Upper lobe of left lung (tissue), 6 donors: Measurements from ENCODE around the gene ITPKC. TPM values are rescaled to one million over a fixed set of nuclear protein-coding genes. Genes with fewer than 3 reads are reported as not detected.
A peak's percentile ranks its signal among the peaks of the same experiment; 100 is the strongest.

Experiments
- ATAC-seq, 2 donors: fragments of 200-7000 bp; cut with Tn5 transposase; one replicate each; pipeline ENCODE4 v1.9.1; 2022; ENCODE audit warnings: mild to moderate bottlenecking in 2 of 2, moderate library complexity in 2 of 2; ENCODE audit not compliant: low FRiP score in 2 of 2
- DNase-seq, 2 donors: peaks; one replicate each; pipeline ENCODE4 v3.0.0-alpha.2; 2019 to 2020
- H3K27ac ChIP-seq, 4 donors: fragments of 200-600 bp; sonication (generic); one replicate each; pipeline ENCODE4 v1.5.1; 2016 to 2019
- H3K27me3 ChIP-seq, 4 donors: fragments of 200-600 bp; sonication (generic); one replicate each; pipeline ENCODE4 v1.5.1; 2017 to 2019
- H3K36me3 ChIP-seq, 4 donors: fragments of 200-600 bp; sonication (generic); one replicate each; pipeline ENCODE4 v1.5.1; 2016 to 2019
- H3K4me1 ChIP-seq, 4 donors: fragments of 200-600 bp; sonication (generic); one replicate each; pipeline ENCODE4 v1.5.1; 2018 to 2019
- H3K4me3 ChIP-seq, 4 donors: fragments of 200-600 bp; sonication (generic); one replicate each; pipeline ENCODE4 v1.5.1; 2017 to 2019; ENCODE audit warnings: mild to moderate bottlenecking in 2 of 4, moderate library complexity in 1 of 4
- H3K9me3 ChIP-seq, 4 donors: fragments of 200-600 bp; sonication (generic); one replicate each; pipeline ENCODE4 v1.5.1; 2018 to 2019
- CTCF ChIP-seq, 6 experiments: fragments of 450-650 bp in 4 of 6; fragments of 200-600 bp in 2 of 6; sonication (generic) in 2 of 6; IDR thresholded peaks; one replicate each; pipeline ENCODE4 v1.5.1; 2016 to 2019; ENCODE audit warnings: antibody characterized with exemption in 6 of 6
- EP300 ChIP-seq, 4 donors: sonication (generic); formaldehyde crosslinking; IDR thresholded peaks; one replicate each; pipeline ENCODE4 v1.5.1; 2017; ENCODE audit warnings: antibody characterized with exemption in 4 of 4, control low read depth in 2 of 4
- POLR2A ChIP-seq, 4 donors: fragments of 450-650 bp; IDR thresholded peaks; one replicate each; pipeline ENCODE4 v1.5.1; 2016 to 2017; ENCODE audit warnings: antibody characterized with exemption in 4 of 4, mild to moderate bottlenecking in 2 of 4
- POLR2AphosphoS5 ChIP-seq, 2 donors: sonication (generic); formaldehyde crosslinking; IDR thresholded peaks; one replicate each; pipeline ENCODE4 v1.5.1; 2017; ENCODE audit warnings: antibody characterized with exemption in 2 of 2
- WGBS, 2 donors: methylation state at CpG; one replicate each; pipeline ENCODE4 v1.1.5; 2017 to 2018; 5-methylcytosine and 5-hydroxymethylcytosine counted together
- total RNA-seq, 6 donors: library from RNA; depleted of rRNA in 4 of 6; stranded (reverse); fragments of >200 nt in 4 of 6; gene quantifications; one replicate each; pipeline versions ENCODE4 v1.1.0 to v1.2.1, GENCODE V29; 2016 to 2021
- donor health status: DM: no; HTN: no; CAD: no; lungs with moderate emphysema.
- donor health status: DM: no; HTN: yes; CAD: no; lungs with severe emphysema.

Gene ITPKC
- total RNA-seq, 6 donors from 2014 or later: 38.4 to 76.0 (median 55.2) TPM

GRCh38 chr19:40700083-40700482, 16.8 kb upstream of the ITPKC start:
- H3K9me3 ChIP-seq: no peaks in the 10 kb centered on the region
- H3K27me3 ChIP-seq: no peaks in the 10 kb centered on the region
- no peak overlapping the region for H3K27ac ChIP-seq
- H3K36me3 ChIP-seq: peaks cover 18 to 87% (median 59%) of the 10 kb centered on the region in 4 donors
- WGBS, 2 donors: 92% methylated on average over 4 to 7 of the region's 9 CpGs
- TF ChIP-seq POLR2AphosphoS5 (IDR thresholded peaks at IDR 0.05) (no peak), POLR2A (IDR thresholded peaks at IDR 0.05) (no peak), CTCF (IDR thresholded peaks at IDR 0.05) (no peak), EP300 (IDR thresholded peaks at IDR 0.05) (no peak)
- no peak overlapping the region for H3K4me3 ChIP-seq
- ATAC-seq (no peak), DNase-seq (peak in 1 of 2 donors; percentile 68)
- no peaks in the 10 kb centered on the region for H3K4me1 ChIP-seq

GRCh38 chr19:40701758-40702157, 15.2 kb upstream of the ITPKC start:
- no peak for TF ChIP-seq EP300 (IDR thresholded peaks at IDR 0.05)
- TF ChIP-seq POLR2AphosphoS5 (IDR thresholded peaks at IDR 0.05): no peak
- TF ChIP-seq POLR2A (IDR thresholded peaks at IDR 0.05): no peak
- no peak for TF ChIP-seq CTCF (IDR thresholded peaks at IDR 0.05)
- DNase-seq (no peak), ATAC-seq (no peak)
- no peak overlapping the region for H3K4me3 ChIP-seq
- H3K36me3 ChIP-seq: peaks cover 18 to 87% (median 64%) of the 10 kb centered on the region in 4 donors
- H3K9me3 ChIP-seq: no peaks in the 10 kb centered on the region
- H3K27ac ChIP-seq: no peak overlapping the region
- no peaks in the 10 kb centered on the region for H3K27me3 ChIP-seq
- 90 to 95% methylated on average over 6 of the region's 6 CpGs for WGBS, 2 donors
- no peaks in the 10 kb centered on the region for H3K4me1 ChIP-seq

GRCh38 chr19:40702337-40703012, 14.4 kb upstream of the ITPKC start:
- DNase-seq (no peak), ATAC-seq (no peak)
- no peak overlapping the region for H3K27ac ChIP-seq
- 77 to 85% methylated on average over 18 of the region's 18 CpGs for WGBS, 2 donors
- peaks cover 18 to 82% (median 65%) of the 10 kb centered on the region in 4 donors for H3K36me3 ChIP-seq
- no peaks in the 10 kb centered on the region for H3K4me1 ChIP-seq
- TF ChIP-seq POLR2AphosphoS5 (IDR thresholded peaks at IDR 0.05) (no peak), POLR2A (IDR thresholded peaks at IDR 0.05) (no peak), EP300 (IDR thresholded peaks at IDR 0.05) (no peak), CTCF (IDR thresholded peaks at IDR 0.05) (no peak)
- no peak overlapping the region for H3K4me3 ChIP-seq
- H3K27me3 ChIP-seq: no peaks in the 10 kb centered on the region
- no peaks in the 10 kb centered on the region for H3K9me3 ChIP-seq

- ATAC-seq (no peak), DNase-seq (peak in 1 of 2 donors; percentile 55)
- Histone ChIP-seq H3K27ac (no peak overlapping the region), H3K4me1 (no peaks in the 10 kb centered on the region), H3K4me3 (no peak overlapping the region), H3K9me3 (no peaks in the 10 kb centered on the region), H3K27me3 (no peaks in the 10 kb centered on the region), H3K36me3 (peaks cover 18 to 87% (median 70%) of the 10 kb centered on the region in 4 donors)
- WGBS, 2 donors: 91 to 99% methylated on average over 18 to 24 of the region's 24 CpGs
- TF ChIP-seq POLR2A (IDR thresholded peaks at IDR 0.05): no peak
- TF ChIP-seq CTCF (IDR thresholded peaks at IDR 0.05): no peak
- TF ChIP-seq EP300 (IDR thresholded peaks at IDR 0.05): no peak
- TF ChIP-seq POLR2AphosphoS5 (IDR thresholded peaks at IDR 0.05): no peak
These were observed 13.7 kb upstream of the ITPKC start for GRCh38 chr19:40703029-40703755.
